Natural killer cell (primary cell): ENCODE results near the gene UNK. TPM values are rescaled to one million over a fixed set of nuclear protein-coding genes. Genes with fewer than 3 reads are reported as not detected.

Experiments
- ATAC-seq, 3 donors: fragments of 150-1000 bp in 2 of 3; fragments of 200-7000 bp in 1 of 3; cut with Tn5 transposase; 1 replicate in 1 of 3; 2 replicates in 2 of 3; pipeline ENCODE4 v1.10.0; 2021; ENCODE audit warnings: mild to moderate bottlenecking in 2 of 3, moderate library complexity in 2 of 3
- DNase-seq, 2 donors: peaks; one replicate each; pipeline versions ENCODE4 v3.0.0 to v3.0.0-alpha.2; 2013 to 2021; ENCODE audit warnings: mixed read lengths in 1 of 2
- H3K27ac ChIP-seq: one replicate; pipeline ENCODE4 v1.5.1; 2013; ENCODE audit warnings: mild to moderate bottlenecking, low read length
- H3K27me3 ChIP-seq: one replicate; pipeline ENCODE4 v1.6.1; 2013; ENCODE audit warnings: low read length; ENCODE audit not compliant: control insufficient read depth, insufficient read depth
- H3K36me3 ChIP-seq: one replicate; pipeline ENCODE4 v1.6.1; 2013; ENCODE audit warnings: low read length; ENCODE audit not compliant: control insufficient read depth, insufficient read depth
- H3K4me1 ChIP-seq: one replicate; pipeline ENCODE4 v1.6.1; 2013; ENCODE audit warnings: low read length; ENCODE audit not compliant: control insufficient read depth, insufficient read depth
- H3K4me3 ChIP-seq: one replicate; pipeline ENCODE4 v1.5.1; 2013; ENCODE audit warnings: low read length
- H3K9me3 ChIP-seq: one replicate; pipeline ENCODE4 v1.6.1; 2013; ENCODE audit warnings: low read length; ENCODE audit not compliant: control insufficient read depth, insufficient read depth
- H3K27ac Mint-ChIP-seq, 2 donors: one replicate each; pipeline ENCODE4 v1.8.0; 2022; ENCODE audit warnings: mild to moderate bottlenecking in 2 of 2, mixed read lengths in 2 of 2, moderate library complexity in 1 of 2
- H3K27me3 Mint-ChIP-seq, 2 donors: one replicate each; pipeline ENCODE4 v1.8.0; 2022; ENCODE audit warnings: low read depth in 2 of 2, mixed read lengths in 2 of 2
- H3K36me3 Mint-ChIP-seq: one replicate; pipeline ENCODE4 v1.8.0; 2022; ENCODE audit warnings: mixed read lengths
- H3K4me1 Mint-ChIP-seq, 2 donors: one replicate each; pipeline ENCODE4 v1.8.0; 2022; ENCODE audit warnings: mixed read lengths in 2 of 2
- H3K4me3 Mint-ChIP-seq: one replicate; pipeline ENCODE4 v1.8.0; 2022; ENCODE audit warnings: mild to moderate bottlenecking, moderate library complexity, mixed read lengths
- H3K9me3 Mint-ChIP-seq, 2 donors: one replicate each; pipeline ENCODE4 v1.8.0; 2022; ENCODE audit warnings: mixed read lengths in 2 of 2
- CTCF ChIP-seq: fragments of 200-600 bp; IDR thresholded peaks from one replicate; pipeline ENCODE4 v1.8.0; 2022; ENCODE audit warnings: antibody characterized with exemption
- WGBS: methylation state at CpG from one replicate; pipeline ENCODE4 v1.1.7; 2013; ENCODE audit warnings: missing lambda C conversion rate; ENCODE audit not compliant: insufficient coverage; 5-methylcytosine and 5-hydroxymethylcytosine counted together
- intact Hi-C: fragments of 100-400 bp; cut with micrococcal nuclease; formaldehyde crosslinking; loops from one replicate; pipeline ENCODE4 v1.14.2; 2022
- total RNA-seq, 4 donors: library from RNA; stranded (reverse); fragments of 120-200 nt in 1 of 4; gene quantifications; one replicate each; pipeline versions ENCODE4 v1.2.3 to v1.2.4, GENCODE V29; 2013 to 2022

UNK gene
- total RNA-seq, 3 donors from 2014 or later (not counting 1 experiment from before 2014, with no cell fraction given), result 44.2 to 51.3 (median 44.5) TPM

- 69% methylated on average over 13 of the region's 14 CpGs for WGBS
- Mint-ChIP-seq H3K27ac (peak overlapping the region; percentile 86 to 94), H3K9me3 (no peaks in the 10 kb centered on the region), H3K27me3 (no peaks in the 10 kb centered on the region), H3K36me3 (no peaks in the 10 kb centered on the region), H3K4me1 (peaks cover 6 to 27% of the 10 kb centered on the region in 2 donors), H3K4me3 (peak overlapping the region; percentile 61)
- Histone ChIP-seq H3K9me3 (no peaks in the 10 kb centered on the region), H3K27me3 (no peaks in the 10 kb centered on the region), H3K4me1 (peaks cover 41% of the 10 kb centered on the region), H3K4me3 (no peak overlapping the region), H3K27ac (peak overlapping the region; percentile 83), H3K36me3 (peaks cover 45% of the 10 kb centered on the region)
- ATAC-seq (no peak), DNase-seq (no peak)
- intact Hi-C loops, result no loop called here
- no peak for TF ChIP-seq CTCF
These were observed 42.1 kb downstream of the UNK start for GRCh38 chr17:75826561-75827307.

DNA sequence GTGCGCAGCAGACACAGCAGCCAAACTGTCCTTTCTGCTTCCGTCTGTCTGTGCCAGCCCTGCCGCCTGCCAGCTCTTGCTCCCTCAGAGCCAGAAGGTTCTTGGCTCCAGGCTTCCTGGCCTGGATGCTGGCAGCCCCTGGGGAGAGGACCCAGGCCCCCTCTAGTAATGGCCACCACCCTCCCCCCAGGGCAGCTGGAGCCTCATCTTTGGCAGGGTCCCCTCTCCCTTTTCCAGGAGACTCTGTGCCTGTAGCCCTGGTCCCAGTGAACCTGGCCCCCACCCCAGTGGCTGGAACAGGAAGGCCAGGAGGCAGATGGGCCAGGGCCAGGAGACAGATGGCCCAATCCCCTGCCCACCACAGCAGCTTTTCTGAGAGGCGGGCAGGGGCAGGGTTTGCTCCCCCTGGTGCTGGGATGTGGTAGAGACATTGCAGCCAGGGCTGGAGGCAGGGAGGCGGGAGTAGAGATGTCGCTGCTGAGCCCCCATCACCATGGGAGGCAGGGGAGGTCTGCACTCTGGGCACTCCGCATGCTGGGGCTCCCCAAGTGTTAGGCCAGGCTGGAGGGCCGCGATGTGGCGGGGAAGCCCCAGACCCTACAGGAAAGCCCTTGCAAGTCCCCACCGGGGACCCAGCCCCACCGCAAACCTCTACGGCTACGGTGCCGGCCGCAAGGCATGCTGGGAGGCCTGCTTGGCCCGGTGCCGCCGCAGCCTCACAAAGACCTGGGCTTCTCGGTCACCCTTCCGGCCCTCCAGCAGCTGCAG lies 42.9 kb downstream of the UNK start:
- no peaks in the 10 kb centered on the region for H3K36me3 Mint-ChIP-seq
- 51% methylated on average over 21 of the region's 21 CpGs for WGBS
- H3K9me3 ChIP-seq, result no peaks in the 10 kb centered on the region
- H3K4me3 ChIP-seq, result peak overlapping the region; percentile 6
- intact Hi-C loops, result no loop called here
- ATAC-seq (peak; percentile 71 to 78 (median 77)), DNase-seq (peak; percentile 79)
- H3K4me1 ChIP-seq, result peaks cover 41% of the 10 kb centered on the region
- peak overlapping the region; percentile 83 for H3K27ac ChIP-seq
- no peaks in the 10 kb centered on the region for H3K27me3 Mint-ChIP-seq
- peaks cover 13 to 29% of the 10 kb centered on the region in 2 donors for H3K4me1 Mint-ChIP-seq
- H3K27me3 ChIP-seq, result no peaks in the 10 kb centered on the region
- H3K27ac Mint-ChIP-seq, result peak overlapping the region; percentile 86 to 94
- no peaks in the 10 kb centered on the region for H3K9me3 Mint-ChIP-seq
- H3K36me3 ChIP-seq, result peaks cover 46% of the 10 kb centered on the region
- peak; percentile 67 for TF ChIP-seq CTCF
- peak overlapping the region; percentile 45 for H3K4me3 Mint-ChIP-seq

GRCh38 chr17:75828076-75828400 lies 43.4 kb downstream of the UNK start:
- TF ChIP-seq CTCF, result no peak
- Histone ChIP-seq H3K9me3 (no peaks in the 10 kb centered on the region), H3K4me3 (no peak overlapping the region), H3K36me3 (peaks cover 48% of the 10 kb centered on the region), H3K27ac (peak overlapping the region; percentile 83), H3K27me3 (no peaks in the 10 kb centered on the region), H3K4me1 (peaks cover 47% of the 10 kb centered on the region)
- no peaks in the 10 kb centered on the region for H3K27me3 Mint-ChIP-seq
- DNase-seq (no peak), ATAC-seq (peak; percentile 34 to 55 (median 50))
- peak overlapping the region; percentile 86 to 94 for H3K27ac Mint-ChIP-seq
- H3K36me3 Mint-ChIP-seq, result no peaks in the 10 kb centered on the region
- peak overlapping the region; percentile 45 for H3K4me3 Mint-ChIP-seq
- intact Hi-C loops, result no loop called here
- H3K9me3 Mint-ChIP-seq, result no peaks in the 10 kb centered on the region
- H3K4me1 Mint-ChIP-seq, result peaks cover 18 to 34% of the 10 kb centered on the region in 2 donors
- WGBS, result 56% methylated on average over 11 of the region's 11 CpGs
